ENCODE data around the gene SH2D3C. TPM values are rescaled to one million over a fixed set of nuclear protein-coding genes. Genes with fewer than 3 reads are reported as not detected.
A peak's percentile ranks its signal among the peaks of the same experiment; 100 is the strongest.

Gene SH2D3C
- total and polyA plus RNA-seq, 10 of the 15 experiments (the other 5 are each of a cell fraction or from before 2014, with no cell fraction given) = 1.2 to 23.5 (median 16.2) TPM

DNA sequence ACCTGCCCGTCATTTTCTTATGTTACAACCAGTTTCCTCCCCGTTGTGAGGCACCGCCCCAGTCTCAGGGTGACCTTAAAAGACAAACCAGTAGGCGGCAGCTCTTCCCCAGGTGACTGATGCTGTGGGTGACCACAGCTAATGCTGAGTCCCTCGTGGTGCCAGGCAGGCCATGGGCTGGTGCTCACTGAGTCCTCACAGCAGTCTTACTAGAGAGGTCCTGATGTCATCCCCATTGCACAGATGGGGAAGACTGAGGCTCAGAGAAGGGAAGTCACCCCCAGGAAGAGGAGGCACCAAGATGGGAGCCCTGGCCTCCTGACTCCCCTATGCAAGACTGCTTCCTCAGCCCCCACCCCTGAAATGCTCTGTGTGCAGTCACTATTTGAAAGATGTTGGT, 70.7 kb downstream of the SH2D3C start (continued):
- peak; percentile 25; the same call in 1 of the 2 replicates for TF ChIP-seq RAD21 (IDR thresholded peaks at IDR 0.05; ENCODE audit: insufficient read depth, low read depth, low read length)
- TF ChIP-seq, protein P1, sequence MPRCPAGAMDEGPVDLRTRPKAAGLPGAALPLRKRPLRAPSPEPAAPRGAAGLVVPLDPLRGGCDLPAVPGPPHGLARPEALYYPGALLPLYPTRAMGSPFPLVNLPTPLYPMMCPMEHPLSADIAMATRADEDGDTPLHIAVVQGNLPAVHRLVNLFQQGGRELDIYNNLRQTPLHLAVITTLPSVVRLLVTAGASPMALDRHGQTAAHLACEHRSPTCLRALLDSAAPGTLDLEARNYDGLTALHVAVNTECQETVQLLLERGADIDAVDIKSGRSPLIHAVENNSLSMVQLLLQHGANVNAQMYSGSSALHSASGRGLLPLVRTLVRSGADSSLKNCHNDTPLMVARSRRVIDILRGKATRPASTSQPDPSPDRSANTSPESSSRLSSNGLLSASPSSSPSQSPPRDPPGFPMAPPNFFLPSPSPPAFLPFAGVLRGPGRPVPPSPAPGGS (IDR thresholded peaks at IDR 0.05; ENCODE audit: borderline replicate concordance, insufficient read depth, low read depth, low read length, poor library complexity, severe bottlenecking) = no peak
- TF ChIP-seq, protein P2, sequence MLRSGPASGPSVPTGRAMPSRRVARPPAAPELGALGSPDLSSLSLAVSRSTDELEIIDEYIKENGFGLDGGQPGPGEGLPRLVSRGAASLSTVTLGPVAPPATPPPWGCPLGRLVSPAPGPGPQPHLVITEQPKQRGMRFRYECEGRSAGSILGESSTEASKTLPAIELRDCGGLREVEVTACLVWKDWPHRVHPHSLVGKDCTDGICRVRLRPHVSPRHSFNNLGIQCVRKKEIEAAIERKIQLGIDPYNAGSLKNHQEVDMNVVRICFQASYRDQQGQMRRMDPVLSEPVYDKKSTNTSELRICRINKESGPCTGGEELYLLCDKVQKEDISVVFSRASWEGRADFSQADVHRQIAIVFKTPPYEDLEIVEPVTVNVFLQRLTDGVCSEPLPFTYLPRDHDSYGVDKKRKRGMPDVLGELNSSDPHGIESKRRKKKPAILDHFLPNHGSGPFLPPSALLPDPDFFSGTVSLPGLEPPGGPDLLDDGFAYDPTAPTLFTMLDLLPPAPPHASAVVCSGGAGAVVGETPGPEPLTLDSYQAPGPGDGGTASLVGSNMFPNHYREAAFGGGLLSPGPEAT (IDR thresholded peaks at IDR 0.05; ENCODE audit: low read depth) = no peak
- TF ChIP-seq NFYA (IDR thresholded peaks at IDR 0.05; ENCODE audit: borderline replicate concordance, low read depth, low read length) = no peak
- TF ChIP-seq, protein P3, sequence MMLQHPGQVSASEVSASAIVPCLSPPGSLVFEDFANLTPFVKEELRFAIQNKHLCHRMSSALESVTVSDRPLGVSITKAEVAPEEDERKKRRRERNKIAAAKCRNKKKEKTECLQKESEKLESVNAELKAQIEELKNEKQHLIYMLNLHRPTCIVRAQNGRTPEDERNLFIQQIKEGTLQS (IDR thresholded peaks at IDR 0.05; ENCODE audit: borderline replicate concordance, extremely low read depth, low read depth, low read length) = no peak
- TF ChIP-seq RUNX3 (IDR thresholded peaks at IDR 0.05; ENCODE audit: low read length) = 0 out of 2 replicates have a peak, but pooled peaks have one; percentile 28
- no peak for TF ChIP-seq SUPT20H (IDR thresholded peaks at IDR 0.05; ENCODE audit: borderline replicate concordance, control insufficient read depth, low read depth, low read length)
- TF ChIP-seq, protein P4, sequence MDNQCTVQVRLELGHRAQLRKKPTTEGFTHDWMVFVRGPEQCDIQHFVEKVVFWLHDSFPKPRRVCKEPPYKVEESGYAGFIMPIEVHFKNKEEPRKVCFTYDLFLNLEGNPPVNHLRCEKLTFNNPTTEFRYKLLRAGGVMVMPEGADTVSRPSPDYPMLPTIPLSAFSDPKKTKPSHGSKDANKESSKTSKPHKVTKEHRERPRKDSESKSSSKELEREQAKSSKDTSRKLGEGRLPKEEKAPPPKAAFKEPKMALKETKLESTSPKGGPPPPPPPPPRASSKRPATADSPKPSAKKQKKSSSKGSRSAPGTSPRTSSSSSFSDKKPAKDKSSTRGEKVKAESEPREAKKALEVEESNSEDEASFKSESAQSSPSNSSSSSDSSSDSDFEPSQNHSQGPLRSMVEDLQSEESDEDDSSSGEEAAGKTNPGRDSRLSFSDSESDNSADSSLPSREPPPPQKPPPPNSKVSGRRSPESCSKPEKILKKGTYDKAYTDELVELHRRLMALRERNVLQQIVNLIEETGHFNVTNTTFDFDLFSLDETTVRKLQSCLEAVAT (IDR thresholded peaks at IDR 0.05) = no peak
- no peak for TF ChIP-seq HDAC6 (IDR thresholded peaks at IDR 0.05; ENCODE audit: unreplicated experiment)
- TF ChIP-seq, protein P5, sequence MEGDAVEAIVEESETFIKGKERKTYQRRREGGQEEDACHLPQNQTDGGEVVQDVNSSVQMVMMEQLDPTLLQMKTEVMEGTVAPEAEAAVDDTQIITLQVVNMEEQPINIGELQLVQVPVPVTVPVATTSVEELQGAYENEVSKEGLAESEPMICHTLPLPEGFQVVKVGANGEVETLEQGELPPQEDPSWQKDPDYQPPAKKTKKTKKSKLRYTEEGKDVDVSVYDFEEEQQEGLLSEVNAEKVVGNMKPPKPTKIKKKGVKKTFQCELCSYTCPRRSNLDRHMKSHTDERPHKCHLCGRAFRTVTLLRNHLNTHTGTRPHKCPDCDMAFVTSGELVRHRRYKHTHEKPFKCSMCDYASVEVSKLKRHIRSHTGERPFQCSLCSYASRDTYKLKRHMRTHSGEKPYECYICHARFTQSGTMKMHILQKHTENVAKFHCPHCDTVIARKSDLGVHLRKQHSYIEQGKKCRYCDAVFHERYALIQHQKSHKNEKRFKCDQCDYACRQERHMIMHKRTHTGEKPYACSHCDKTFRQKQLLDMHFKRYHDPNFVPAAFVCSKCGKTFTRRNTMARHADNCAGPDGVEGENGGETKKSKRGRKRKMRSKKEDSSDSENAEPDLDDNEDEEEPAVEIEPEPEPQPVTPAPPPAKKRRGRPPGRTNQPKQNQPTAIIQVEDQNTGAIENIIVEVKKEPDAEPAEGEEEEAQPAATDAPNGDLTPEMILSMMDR (IDR thresholded peaks at IDR 0.05 in 2 of 3, conservative IDR thresholded peaks at IDR 0.05 in 1 of 3; ENCODE audit: control insufficient read depth in 2 of 3, extremely low read depth in 1 of 3, insufficient read depth in 1 of 3, low read depth in 3 of 3, low read length in 3 of 3) = peak; percentile 17 to 28 (median 19); a peak in 2 of 6 replicates
- TF ChIP-seq POLR2A (IDR thresholded peaks at IDR 0.05; ENCODE audit: low read depth, low read length) = no peak
- no peak for TF ChIP-seq CHD4 (IDR thresholded peaks at IDR 0.05)
- TF ChIP-seq BACH1 (IDR thresholded peaks at IDR 0.05; ENCODE audit: borderline replicate concordance) = no peak
- TF ChIP-seq POU2F2 (IDR thresholded peaks at IDR 0.05; ENCODE audit: borderline replicate concordance, low read depth, low read length) = no peak
- no peak for TF ChIP-seq PAX5 (IDR thresholded peaks at IDR 0.05; ENCODE audit: borderline replicate concordance, low read depth, low read length)

Data from GM12878 (cell line).